Endothelial cell of umbilical vein (primary cell): Measurements from ENCODE around the gene NDUFA13. TPM values are rescaled to one million over a fixed set of nuclear protein-coding genes. Genes with fewer than 3 reads are reported as not detected.

Source experiments
- BruUV-seq: library from RNA; stranded (reverse); fragments of 400-500 nt; replicated peaks from 2 replicates; lab custom pipeline; 2021; lab: Mats Ljungman, UMichigan
- CTCF ChIA-PET: fragments of 300-600, 350-600 bp; sonication (Branson Sonifier 250); formaldehyde crosslinking; loops from one replicate; lab custom pipeline; 2021; ENCODE audit warnings: antibody characterized with exemption, inconsistent platforms; lab: Charles Lee
- POLR2A ChIA-PET: fragments of 300-600, 350-600 bp; sonication (Branson Sonifier 250); formaldehyde crosslinking; loops from one replicate; lab custom pipeline; 2021; ENCODE audit warnings: antibody characterized with exemption, inconsistent platforms; lab: Charles Lee
- DNase-seq: peaks from one replicate; pipeline ENCODE4 v3.0.0-alpha.2; 2011; ENCODE audit warnings: low read depth, low spot score
- FAIRE-seq: peaks from 2 replicates; lab custom pipeline; 2011; peaks lifted over from hg19 to GRCh38; lab: Jason Lieb, UNC
- H2AFZ ChIP-seq: 2 replicates; pipeline ENCODE4 v1.6.0; 2012; ENCODE audit warnings: low read depth, low read length, control low read depth, inconsistent platforms
- H3K27ac ChIP-seq: 2 replicates; pipeline ENCODE4 v1.5.1; 2011; ENCODE audit warnings: low read depth, mild to moderate bottlenecking, control low read depth, low read length, moderate library complexity; ENCODE audit not compliant: insufficient read depth
- H3K27me3 ChIP-seq, 2 experiments: 2 replicates each; pipeline versions ENCODE4 v1.6.0 to v1.6.1; 2011; ENCODE audit warnings: low read length in 2 of 2, mixed read lengths in 1 of 2; ENCODE audit not compliant: control insufficient read depth in 2 of 2, insufficient read depth in 2 of 2
- H3K36me3 ChIP-seq, 2 experiments: 2 replicates in 1 of 2; 3 replicates in 1 of 2; pipeline ENCODE4 v1.5.1; 2011; ENCODE audit warnings: low read length in 2 of 2, mild to moderate bottlenecking in 1 of 2, moderate library complexity in 1 of 2; ENCODE audit not compliant: control insufficient read depth in 2 of 2, insufficient read depth in 2 of 2; ENCODE audit errors: extremely low read depth in 1 of 2
- H3K4me1 ChIP-seq: 3 replicates; pipeline ENCODE4 v1.5.1; 2011; ENCODE audit warnings: mild to moderate bottlenecking, low read length; ENCODE audit not compliant: control insufficient read depth, insufficient read depth; ENCODE audit errors: extremely low read depth
- H3K4me2 ChIP-seq: 2 replicates; pipeline ENCODE4 v1.6.1; 2011; ENCODE audit warnings: low read length, control low read depth, mixed read lengths; ENCODE audit not compliant: insufficient read depth
- H3K4me3 ChIP-seq, 3 experiments: fragments of 200-600 bp in 1 of 3; sonication (generic), shearing (Covaris generic) in 1 of 3; replicated peaks in 1 of 3; 2 replicates each; pipeline ENCODE4 v1.5.1; 2011 to 2016; ENCODE audit warnings: control low read depth in 3 of 3, low read length in 3 of 3, mild to moderate bottlenecking in 2 of 3, inconsistent platforms in 1 of 3, low read depth in 1 of 3, moderate library complexity in 1 of 3; ENCODE audit not compliant: insufficient read depth in 1 of 3
- H3K79me2 ChIP-seq: 2 replicates; pipeline ENCODE4 v1.6.0; 2012; ENCODE audit warnings: low read length, inconsistent platforms; ENCODE audit not compliant: control insufficient read depth, insufficient read depth
- H3K9ac ChIP-seq: replicated peaks from 2 replicates; pipeline ENCODE3; 2011; ENCODE audit warnings: low read length, control low read depth; ENCODE audit not compliant: insufficient read depth; ENCODE audit errors: extremely low read depth
- H3K9me1 ChIP-seq: replicated peaks from 3 replicates; pipeline ENCODE4 v1.6.0; 2011; ENCODE audit warnings: mild to moderate bottlenecking, low read length; ENCODE audit not compliant: control insufficient read depth, insufficient read depth; ENCODE audit errors: extremely low read depth
- H3K9me3 ChIP-seq: replicated peaks from 2 replicates; pipeline ENCODE4 v1.5.1; 2012; ENCODE audit warnings: low read length, inconsistent platforms; ENCODE audit not compliant: control insufficient read depth, insufficient read depth
- H4K20me1 ChIP-seq: replicated peaks from 2 replicates; pipeline ENCODE3; 2011; ENCODE audit warnings: mild to moderate bottlenecking, low read length; ENCODE audit not compliant: control insufficient read depth, insufficient read depth; ENCODE audit errors: extremely low read depth
- CTCF ChIP-seq, 2 donors: IDR thresholded peaks; 1 replicate in 1 of 2; 2 replicates in 1 of 2; pipeline ENCODE4 v1.5.1; 2011; ENCODE audit warnings: low read length in 2 of 2, mild to moderate bottlenecking in 2 of 2, moderate library complexity in 2 of 2, control low read depth in 1 of 2, inconsistent platforms in 1 of 2, low read depth in 1 of 2; ENCODE audit not compliant: insufficient read depth in 1 of 2; ENCODE audit errors: extremely low read depth in 1 of 2
- EZH2 ChIP-seq: IDR thresholded peaks from 2 replicates; pipeline ENCODE4 v1.6.1; 2012; ENCODE audit warnings: borderline replicate concordance, low read depth, mild to moderate bottlenecking, moderate library complexity, low read length, inconsistent platforms; ENCODE audit not compliant: severe bottlenecking
- GATA2 ChIP-seq: IDR thresholded peaks from 2 replicates; pipeline ENCODE4 v1.7.0; 2011; ENCODE audit warnings: low read depth, mild to moderate bottlenecking, moderate library complexity, mixed read lengths, low read length; ENCODE audit not compliant: insufficient read length, insufficient read depth
- MYC ChIP-seq: IDR thresholded peaks from one replicate; pipeline ENCODE4 v1.6.1; 2011; ENCODE audit warnings: mild to moderate bottlenecking, low read depth, low read length
- POLR2AphosphoS5 ChIP-seq: IDR thresholded peaks from 2 replicates; pipeline ENCODE4 v1.6.1; 2012; ENCODE audit warnings: low read depth, mild to moderate bottlenecking, control low read depth, low read length, moderate library complexity; ENCODE audit not compliant: insufficient read depth
- dilution Hi-C: fragments of 300-500 bp; cut with MboI; formaldehyde crosslinking; loops from one replicate; pipeline ENCODE4 v1.15.0; 2019; ENCODE audit warnings: low sequenced_read_pairs; ENCODE audit not compliant: extremely low pct_ligation_motif_present
- intact Hi-C: fragments of 100-400 bp; cut with micrococcal nuclease; formaldehyde crosslinking; loops from one replicate; pipeline ENCODE4 v1.10.0; 2022
- polyA plus RNA-seq, 4 experiments: library from polyadenylated mRNA; depleted of rRNA in 3 of 4; stranded (reverse) in 3 of 4; unstranded in 1 of 4; fragments of >200 nt; gene quantifications; 2 replicates each; pipeline versions ENCODE4 v1.2.1 to v1.2.3, GENCODE V29; 2011 to 2012; ENCODE audit warnings: missing spikeins in 1 of 4
- total RNA-seq: library from RNA; stranded (reverse); gene quantifications from 2 replicates; pipeline ENCODE4 v1.2.3, GENCODE V29; 2021

Gene NDUFA13
- total and polyA plus RNA-seq, 2 donors (not counting 3 experiments of a cell fraction or from before 2014, with no cell fraction given), result 246 to 799 TPM

DNA sequence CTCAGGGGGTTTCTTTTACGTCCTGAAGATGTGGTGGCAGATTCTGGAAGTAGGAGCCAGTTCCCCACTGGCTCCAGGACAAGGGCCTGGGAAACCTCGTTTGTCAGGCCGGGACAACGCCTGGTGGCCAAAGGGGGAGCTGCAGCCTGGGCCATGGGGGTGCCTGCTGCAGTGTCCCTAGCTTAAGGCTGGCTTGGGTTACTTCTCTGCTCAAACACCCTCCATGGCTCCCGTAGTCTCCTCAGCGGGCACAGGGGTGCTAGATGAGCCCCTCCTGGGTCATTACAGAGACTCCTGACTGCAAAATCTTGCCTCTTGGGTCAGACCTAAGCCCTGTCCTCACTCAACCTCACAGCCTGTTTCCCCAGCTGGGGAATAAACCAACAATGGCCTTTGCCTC, 36.8 kb downstream of the NDUFA13 start:
- DNase-seq, result no peak
- no peak overlapping the region for H3K4me3 ChIP-seq
- H3K79me2 ChIP-seq, result no peaks in the 10 kb centered on the region
- no peak for FAIRE-seq
- no TSS peak for BruUV-seq
- H3K9me3 ChIP-seq, result no peaks in the 10 kb centered on the region
- dilution Hi-C loops (no loop called here), intact Hi-C loops (loop anchor here (5.0 kb wide), 1 partner anchor 90 kb away; the partner anchor contains the start of gene GMIP)
- ChIA-PET POLR2A (interaction anchor here (0.6 kb wide), 1 partner anchor 1108 kb away, joined by 8 read pairs; the partner anchor contains the start of gene ZNF626), CTCF (interaction anchor here (0.6 to 3.2 kb wide), 12 partner anchors 8 to 78 kb away, joined by 3 to 44 read pairs (median 4); partner anchors contain the start of genes CILP2 and YJEFN3)
- TF ChIP-seq GATA2, result no peak
- TF ChIP-seq EZH2, result no peak
- TF ChIP-seq POLR2AphosphoS5, result no peak
- peak; percentile 44 to 72 for TF ChIP-seq CTCF (IDR thresholded peaks at IDR 0.05; ENCODE audit: extremely low read depth in 1 of 2, insufficient read depth in 1 of 2, low read depth in 1 of 2, low read length in 2 of 2)
- H2AFZ ChIP-seq, result no peak overlapping the region
- H4K20me1 ChIP-seq, result no peaks in the 10 kb centered on the region
- no peak overlapping the region for H3K4me2 ChIP-seq
- no peak overlapping the region for H3K9ac ChIP-seq
- H3K27me3 ChIP-seq, result no peaks in the 10 kb centered on the region
- no peaks in the 10 kb centered on the region for H3K36me3 ChIP-seq
- no peaks in the 10 kb centered on the region for H3K9me1 ChIP-seq
- H3K4me1 ChIP-seq, result no peaks in the 10 kb centered on the region
- H3K27ac ChIP-seq, result no peak overlapping the region

- no peaks in the 10 kb centered on the region for H3K36me3 ChIP-seq
- H3K4me3 ChIP-seq, result no peak overlapping the region
- TF ChIP-seq CTCF (IDR thresholded peaks at IDR 0.05; ENCODE audit: extremely low read depth in 1 of 2, insufficient read depth in 1 of 2, low read depth in 1 of 2, low read length in 2 of 2) (no peak), EZH2 (no peak), MYC (no peak), POLR2AphosphoS5 (no peak)
- no TSS peak for BruUV-seq
- intact Hi-C loops, result loop anchor here (1.0 to 5.0 kb wide), 2 partner anchors 21 to 89 kb away; partner anchors contain the start of gene GMIP
- no peaks in the 10 kb centered on the region for H3K4me1 ChIP-seq
- DNase-seq (no peak), FAIRE-seq (no peak)
- no peaks in the 10 kb centered on the region for H4K20me1 ChIP-seq
- H3K27ac ChIP-seq, result no peak overlapping the region
- H3K4me2 ChIP-seq, result no peak overlapping the region
- dilution Hi-C loops, result no loop called here
- H3K9ac ChIP-seq, result no peak overlapping the region
- no peaks in the 10 kb centered on the region for H3K79me2 ChIP-seq
- no peaks in the 10 kb centered on the region for H3K9me3 ChIP-seq
- H3K9me1 ChIP-seq, result no peaks in the 10 kb centered on the region
- no peak overlapping the region for H2AFZ ChIP-seq
- no peaks in the 10 kb centered on the region for H3K27me3 ChIP-seq
- ChIA-PET CTCF (interaction anchor here (1.0 to 3.2 kb wide), 8 partner anchors 10 to 75 kb away, joined by 3 to 45 read pairs (median 9); partner anchors contain the start of gene YJEFN3), POLR2A (no interaction called here)
These were observed 37.6 kb downstream of the NDUFA13 start for GRCh38 chr19:19553670-19554069.
